Omental fat pad (tissue), 4 donors: Measurements from ENCODE around the gene CSNK1D. TPM values are rescaled to one million over a fixed set of nuclear protein-coding genes. Genes with fewer than 3 reads are reported as not detected.
A peak's percentile ranks its signal among the peaks of the same experiment; 100 is the strongest.

Source experiments
- ATAC-seq: fragments of 150-250 bp; one replicate; pipeline ENCODE4 v1.9.1; 2016; ENCODE audit warnings: mild to moderate bottlenecking, moderate library complexity; ENCODE audit not compliant: low FRiP score
- DNase-seq: peaks from one replicate; pipeline ENCODE4 v3.0.0-alpha.2; 2019; ENCODE audit warnings: low spot score
- CTCF ChIP-seq, 3 donors: fragments of 450-650 bp; IDR thresholded peaks; one replicate each; pipeline ENCODE4 v1.5.1; 2016 to 2017; ENCODE audit warnings: antibody characterized with exemption in 3 of 3, mild to moderate bottlenecking in 3 of 3, moderate library complexity in 2 of 3
- total RNA-seq, 4 donors: library from RNA; depleted of rRNA; stranded (reverse); fragments of >200 nt; gene quantifications; one replicate each; pipeline ENCODE4 v1.1.0, GENCODE V29; 2016

The CSNK1D gene
- total RNA-seq, 4 donors from 2014 or later, result 54.7 to 117 (median 98.4) TPM

- ATAC-seq (peak; percentile 24), DNase-seq (peak; percentile 66)
- no peak for TF ChIP-seq CTCF (IDR thresholded peaks at IDR 0.05)
Measured at GRCh38 chr17:82242977-82243647, 30.4 kb downstream of the CSNK1D start.

GRCh38 chr17:82242698-82242976, 30.9 kb downstream of the CSNK1D start:
- no peak for ATAC-seq
- no peak for DNase-seq
- TF ChIP-seq CTCF (IDR thresholded peaks at IDR 0.05), result no peak

GRCh38 chr17:82241926-82242697, 31.4 kb downstream of the CSNK1D start:
- no peak for DNase-seq
- peak; percentile 6 for ATAC-seq
- TF ChIP-seq CTCF (IDR thresholded peaks at IDR 0.05), result no peak

- TF ChIP-seq CTCF (IDR thresholded peaks at IDR 0.05), result no peak
- peak; percentile 24 for ATAC-seq
- DNase-seq, result peak; percentile 78
Measured at GRCh38 chr17:82241183-82241925, 32.1 kb downstream of the CSNK1D start.

- no peak for ATAC-seq
Measured at GRCh38 chr17:82240506-82241182, 32.9 kb downstream of the CSNK1D start.

More at GRCh38 chr17:82240506-82241182, 32.9 kb downstream of the CSNK1D start:
- no peak for TF ChIP-seq CTCF (IDR thresholded peaks at IDR 0.05)
- no peak for DNase-seq
